ENCODE measurements around the gene ALDH3B2.

DNA sequence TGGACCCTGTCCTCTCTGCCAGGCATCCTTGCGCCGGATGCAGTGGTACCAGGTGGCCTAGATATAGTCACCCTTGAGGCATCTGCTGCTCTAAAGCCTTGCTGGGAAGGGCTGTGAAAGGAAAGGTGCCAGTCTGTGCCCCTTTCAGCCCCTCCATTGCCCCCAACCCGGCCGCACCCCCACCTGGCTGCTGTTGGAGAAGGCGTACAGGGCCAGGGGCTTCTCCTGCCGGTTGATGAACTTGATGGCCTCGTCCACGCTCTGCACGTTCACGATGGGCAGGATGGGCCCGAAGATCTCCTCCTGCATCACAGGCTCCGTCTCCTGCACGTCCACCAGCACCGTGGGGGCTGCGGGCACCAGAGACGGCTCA is 10.2 kb downstream of the ALDH3B2 start:
- TF ChIP-seq CTCF (conservative IDR thresholded peaks at IDR 0.05) = no peak
- no peak for TF ChIP-seq ZFX (IDR thresholded peaks at IDR 0.05)

Measured in C4-2B (cell line).